Glutamatergic neuron (in vitro differentiated cells): ENCODE data around the gene MTARC2. TPM values are rescaled to one million over a fixed set of nuclear protein-coding genes. Genes with fewer than 3 reads are reported as not detected.

Source experiments
- DNase-seq: peaks from one replicate; pipeline ENCODE4 v3.0.0; 2022
- H3K27ac Mint-ChIP-seq: one replicate; pipeline ENCODE4 v1.8.0; 2020; ENCODE audit warnings: mild to moderate bottlenecking, mixed read lengths, inconsistent platforms; ENCODE audit not compliant: unreplicated experiment
- H3K27me3 Mint-ChIP-seq: one replicate; pipeline ENCODE4 v1.8.0; 2020; ENCODE audit warnings: mild to moderate bottlenecking, moderate library complexity, mixed read lengths, inconsistent platforms; ENCODE audit not compliant: unreplicated experiment
- H3K36me3 Mint-ChIP-seq: one replicate; pipeline ENCODE4 v1.8.0; 2020; ENCODE audit warnings: mild to moderate bottlenecking, mixed read lengths, inconsistent platforms; ENCODE audit not compliant: unreplicated experiment
- H3K4me1 Mint-ChIP-seq: one replicate; pipeline ENCODE4 v1.8.0; 2020; ENCODE audit warnings: mild to moderate bottlenecking, low read depth, mixed read lengths, inconsistent platforms; ENCODE audit not compliant: unreplicated experiment
- H3K4me3 Mint-ChIP-seq: one replicate; pipeline ENCODE4 v1.8.0; 2020; ENCODE audit warnings: mild to moderate bottlenecking, mixed read lengths, inconsistent platforms; ENCODE audit not compliant: unreplicated experiment
- H3K9me3 Mint-ChIP-seq: one replicate; pipeline ENCODE4 v1.8.0; 2020; ENCODE audit warnings: mild to moderate bottlenecking, moderate library complexity, mixed read lengths, inconsistent platforms; ENCODE audit not compliant: unreplicated experiment
- CTCF ChIP-seq: fragments of 200-600 bp; sonication (generic); IDR thresholded peaks from one replicate; pipeline ENCODE4 v1.5.0; 2021; ENCODE audit not compliant: partially characterized antibody, unreplicated experiment
- total RNA-seq: library from RNA; stranded (reverse); fragmentation: NEBNext Ultra II Directional; extraction: Animal tissue kit (Norgen Biotek cat#: 25700); gene quantifications from one replicate; pipeline ENCODE4 v1.2.1, GENCODE V29; 2021; ENCODE audit not compliant: unreplicated experiment

MTARC2 gene
- total RNA-seq, 1 donor from 2014 or later: 3.0 TPM

- Mint-ChIP-seq H3K4me1 (peaks cover 11% of the 10 kb centered on the region), H3K9me3 (no peaks in the 10 kb centered on the region), H3K4me3 (no peak overlapping the region), H3K27me3 (peaks cover 5% of the 10 kb centered on the region), H3K27ac (no peak overlapping the region), H3K36me3 (no peaks in the 10 kb centered on the region)
- no peak for TF ChIP-seq CTCF
- DNase-seq: no peak
Measured at GRCh38 chr1:220804202-220804586, 56.1 kb downstream of the MTARC2 start.

GRCh38 chr1:220806408-220806807, 58.3 kb downstream of the MTARC2 start:
- Mint-ChIP-seq H3K27ac (no peak overlapping the region), H3K27me3 (no peaks in the 10 kb centered on the region), H3K9me3 (no peaks in the 10 kb centered on the region), H3K4me1 (peaks cover 17% of the 10 kb centered on the region), H3K4me3 (no peak overlapping the region), H3K36me3 (no peaks in the 10 kb centered on the region)
- DNase-seq: no peak
- TF ChIP-seq CTCF: no peak

- Mint-ChIP-seq H3K27me3 (no peaks in the 10 kb centered on the region), H3K4me3 (no peak overlapping the region), H3K9me3 (peaks cover 5% of the 10 kb centered on the region), H3K4me1 (peaks cover 17% of the 10 kb centered on the region), H3K27ac (no peak overlapping the region), H3K36me3 (peaks cover 5% of the 10 kb centered on the region)
- no peak for TF ChIP-seq CTCF
- no peak for DNase-seq
Measured at GRCh38 chr1:220807726-220808125, 59.6 kb downstream of the MTARC2 start.

GRCh38 chr1:220808345-220809186, 60.4 kb downstream of the MTARC2 start:
- Mint-ChIP-seq H3K9me3 (peaks cover 5% of the 10 kb centered on the region), H3K27me3 (no peaks in the 10 kb centered on the region), H3K4me1 (peaks cover 13% of the 10 kb centered on the region), H3K36me3 (peaks cover 5% of the 10 kb centered on the region), H3K4me3 (no peak overlapping the region), H3K27ac (no peak overlapping the region)
- TF ChIP-seq CTCF: no peak
- no peak for DNase-seq

- Mint-ChIP-seq H3K27ac (no peak overlapping the region), H3K4me1 (peaks cover 13% of the 10 kb centered on the region), H3K9me3 (peaks cover 5% of the 10 kb centered on the region), H3K4me3 (no peak overlapping the region), H3K27me3 (no peaks in the 10 kb centered on the region), H3K36me3 (peaks cover 5% of the 10 kb centered on the region)
- no peak for DNase-seq
- no peak for TF ChIP-seq CTCF
Measured at GRCh38 chr1:220809187-220809550, 61.0 kb downstream of the MTARC2 start.
